ENCODE results near the gene RGS6. TPM values are rescaled to one million over a fixed set of nuclear protein-coding genes. Genes with fewer than 3 reads are reported as not detected.

Gene RGS6
- total RNA-seq, 1 donor from 2014 or later = not detected

- DNase-seq (ENCODE audit: low read depth, low spot score) = no peak
These were observed 222.6 kb downstream of the RGS6 start for GRCh38 chr14:72154645-72155378.

GRCh38 chr14:72155379-72155993, 223.3 kb downstream of the RGS6 start:
- no peak for DNase-seq (ENCODE audit: low read depth, low spot score)

GRCh38 chr14:72164420-72165228, 232.4 kb downstream of the RGS6 start:
- no peak for DNase-seq (ENCODE audit: low read depth, low spot score)

GRCh38 chr14:72165229-72165698, 233.0 kb downstream of the RGS6 start:
- no peak for DNase-seq (ENCODE audit: low read depth, low spot score)

- DNase-seq (ENCODE audit: low read depth, low spot score) = no peak
These were observed 237.3 kb downstream of the RGS6 start for GRCh38 chr14:72169521-72169920.

GRCh38 chr14:72172049-72172448, 239.8 kb downstream of the RGS6 start:
- no peak for DNase-seq (ENCODE audit: low read depth, low spot score)

GRCh38 chr14:72172597-72172996, 240.4 kb downstream of the RGS6 start:
- no peak for DNase-seq (ENCODE audit: low read depth, low spot score)

- no peak for DNase-seq (ENCODE audit: low read depth, low spot score)
These were observed 240.9 kb downstream of the RGS6 start for GRCh38 chr14:72173038-72173720.

- DNase-seq (ENCODE audit: low read depth, low spot score) = no peak
These were observed 245.0 kb downstream of the RGS6 start for GRCh38 chr14:72177251-72177650.

- DNase-seq (ENCODE audit: low read depth, low spot score) = no peak
These were observed 246.3 kb downstream of the RGS6 start for GRCh38 chr14:72178517-72178916.

GRCh38 chr14:72182708-72183432, 250.6 kb downstream of the RGS6 start:
- no peak for DNase-seq (ENCODE audit: low read depth, low spot score)

- no peak for DNase-seq (ENCODE audit: low read depth, low spot score)
These were observed 251.4 kb downstream of the RGS6 start for GRCh38 chr14:72183631-72184030.

GRCh38 chr14:72186523-72186922, 254.3 kb downstream of the RGS6 start:
- no peak for DNase-seq (ENCODE audit: low read depth, low spot score)

GRCh38 chr14:72196237-72197015, 264.2 kb downstream of the RGS6 start:
- DNase-seq (ENCODE audit: low read depth, low spot score) = no peak

GRCh38 chr14:72201645-72202044, 269.4 kb downstream of the RGS6 start:
- DNase-seq (ENCODE audit: low read depth, low spot score) = no peak

- DNase-seq (ENCODE audit: low read depth, low spot score) = no peak
These were observed 281.2 kb downstream of the RGS6 start for GRCh38 chr14:72213424-72213823.

GRCh38 chr14:72215080-72215479, 282.9 kb downstream of the RGS6 start:
- DNase-seq (ENCODE audit: low read depth, low spot score) = no peak

- DNase-seq (ENCODE audit: low read depth, low spot score) = no peak
These were observed 284.9 kb downstream of the RGS6 start for GRCh38 chr14:72217135-72217534.

- DNase-seq (ENCODE audit: low read depth, low spot score) = no peak
These were observed 289.8 kb downstream of the RGS6 start for GRCh38 chr14:72222046-72222445.

- DNase-seq (ENCODE audit: low read depth, low spot score) = no peak
These were observed 304.4 kb downstream of the RGS6 start for GRCh38 chr14:72236629-72237028.
